ENCODE measurements around the gene PNLIPRP1.

DNA sequence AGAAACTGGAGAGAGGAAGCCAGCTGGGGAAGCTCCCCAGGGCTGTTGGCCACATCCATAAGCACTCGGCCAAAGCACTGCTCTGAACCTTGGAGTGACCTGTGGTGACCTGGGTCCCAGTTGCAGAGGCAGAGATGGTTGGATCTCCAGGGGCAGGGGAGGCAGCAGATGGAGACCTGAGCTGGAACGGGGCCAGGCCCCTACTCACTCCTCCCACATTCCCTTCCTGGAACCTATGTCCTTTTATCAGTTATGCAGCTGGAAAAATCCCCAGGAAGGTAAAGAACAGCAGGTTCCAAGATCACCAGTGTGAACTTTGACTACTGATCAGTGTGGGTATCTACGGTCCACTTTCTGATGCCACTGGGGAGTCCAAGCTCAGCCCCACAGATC is 20.4 kb downstream of the PNLIPRP1 start:
- no peak for TF ChIP-seq POLR2A (IDR thresholded peaks at IDR 0.05; ENCODE audit: borderline replicate concordance, extremely low read depth, insufficient read depth, insufficient read length)
- TF ChIP-seq, protein P1, sequence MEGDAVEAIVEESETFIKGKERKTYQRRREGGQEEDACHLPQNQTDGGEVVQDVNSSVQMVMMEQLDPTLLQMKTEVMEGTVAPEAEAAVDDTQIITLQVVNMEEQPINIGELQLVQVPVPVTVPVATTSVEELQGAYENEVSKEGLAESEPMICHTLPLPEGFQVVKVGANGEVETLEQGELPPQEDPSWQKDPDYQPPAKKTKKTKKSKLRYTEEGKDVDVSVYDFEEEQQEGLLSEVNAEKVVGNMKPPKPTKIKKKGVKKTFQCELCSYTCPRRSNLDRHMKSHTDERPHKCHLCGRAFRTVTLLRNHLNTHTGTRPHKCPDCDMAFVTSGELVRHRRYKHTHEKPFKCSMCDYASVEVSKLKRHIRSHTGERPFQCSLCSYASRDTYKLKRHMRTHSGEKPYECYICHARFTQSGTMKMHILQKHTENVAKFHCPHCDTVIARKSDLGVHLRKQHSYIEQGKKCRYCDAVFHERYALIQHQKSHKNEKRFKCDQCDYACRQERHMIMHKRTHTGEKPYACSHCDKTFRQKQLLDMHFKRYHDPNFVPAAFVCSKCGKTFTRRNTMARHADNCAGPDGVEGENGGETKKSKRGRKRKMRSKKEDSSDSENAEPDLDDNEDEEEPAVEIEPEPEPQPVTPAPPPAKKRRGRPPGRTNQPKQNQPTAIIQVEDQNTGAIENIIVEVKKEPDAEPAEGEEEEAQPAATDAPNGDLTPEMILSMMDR (IDR thresholded peaks at IDR 0.05 in 2 of 3, conservative IDR thresholded peaks at IDR 0.05 in 1 of 3; ENCODE audit: borderline replicate concordance in 1 of 3, insufficient read depth in 1 of 3, low read depth in 2 of 3, low read length in 2 of 3): no peak
- TF ChIP-seq EZH2phosphoT487 (IDR thresholded peaks at IDR 0.05; ENCODE audit: borderline replicate concordance): no peak
- TF ChIP-seq SP1 (IDR thresholded peaks at IDR 0.05; ENCODE audit: low read depth): no peak
- no peak for TF ChIP-seq EZH2 (IDR thresholded peaks at IDR 0.05)
- no peak for TF ChIP-seq REST (IDR thresholded peaks at IDR 0.05; ENCODE audit: low read depth)
- TF ChIP-seq SIN3A (IDR thresholded peaks at IDR 0.05; ENCODE audit: low read depth): no peak
- TF ChIP-seq EGR1 (IDR thresholded peaks at IDR 0.05; ENCODE audit: low read depth): no peak
- TF ChIP-seq POLR2AphosphoS5 (IDR thresholded peaks at IDR 0.05; ENCODE audit: low read depth, low read length): no peak
- TF ChIP-seq CEBPB (IDR thresholded peaks at IDR 0.05; ENCODE audit: low read depth): no peak
- TF ChIP-seq SRF (IDR thresholded peaks at IDR 0.05; ENCODE audit: low read depth): no peak
- no peak for TF ChIP-seq RAD21 (IDR thresholded peaks at IDR 0.05; ENCODE audit: low read depth)
- TF ChIP-seq, protein P2, sequence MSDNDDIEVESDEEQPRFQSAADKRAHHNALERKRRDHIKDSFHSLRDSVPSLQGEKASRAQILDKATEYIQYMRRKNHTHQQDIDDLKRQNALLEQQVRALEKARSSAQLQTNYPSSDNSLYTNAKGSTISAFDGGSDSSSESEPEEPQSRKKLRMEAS (IDR thresholded peaks at IDR 0.05): no peak
- TF ChIP-seq YY1 (IDR thresholded peaks at IDR 0.05; ENCODE audit: extremely low read depth, insufficient replicate concordance, low read depth, low read length): no peak
